ENCODE measurements around the gene NHLRC4. TPM values are rescaled to one million over a fixed set of nuclear protein-coding genes. Genes with fewer than 3 reads are reported as not detected.

The NHLRC4 gene
- total RNA-seq, 2 experiments from 2014 or later, result 0.45 to 0.55 TPM

GRCh38 chr16:519841-520687 lies 46.7 kb upstream of the NHLRC4 start:
- no peaks in the 10 kb centered on the region for H3K9me3 Mint-ChIP-seq
- no peaks in the 10 kb centered on the region for H3K4me1 Mint-ChIP-seq (ENCODE audit: low read depth)
- no peaks in the 10 kb centered on the region for H3K27me3 Mint-ChIP-seq
- peaks cover 1% of the 10 kb centered on the region for H3K4me1 ChIP-seq (ENCODE audit: insufficient read depth, low read length)
- no peak for DNase-seq
- no peak overlapping the region for H3K4me3 ChIP-seq (ENCODE audit: low read length)
- H3K9me3 ChIP-seq (ENCODE audit: control insufficient read depth in 1 of 2, insufficient read depth in 1 of 2, low read length in 2 of 2), result no peaks in the 10 kb centered on the region
- H3K27ac Mint-ChIP-seq, result no peak overlapping the region
- ChIA-PET POLR2A (no interaction called here), CTCF (no interaction called here)
- H3K4me3 Mint-ChIP-seq, result no peak overlapping the region
- peaks cover 4% of the 10 kb centered on the region for H3K36me3 ChIP-seq (ENCODE audit: insufficient read depth, low read length)
- no peaks in the 10 kb centered on the region for H3K36me3 Mint-ChIP-seq (ENCODE audit: low read depth)
- ATAC-seq (ENCODE audit: poor library complexity), result no peak
- intact Hi-C loops (cut with DNase I, micrococcal nuclease), result no loop called here
- H3K27ac ChIP-seq (ENCODE audit: low read depth in 1 of 2, low read length in 2 of 2), result no peak overlapping the region
- no peak for TF ChIP-seq CTCF (IDR thresholded peaks at IDR 0.05)
- H3K27me3 ChIP-seq (ENCODE audit: control insufficient read depth in 1 of 2, insufficient read depth in 2 of 2, low read length in 2 of 2), result no peaks in the 10 kb centered on the region

GRCh38 chr16:520847-521246 lies 46.0 kb upstream of the NHLRC4 start:
- Histone ChIP-seq H3K36me3 (ENCODE audit: insufficient read depth, low read length) (peaks cover 2% of the 10 kb centered on the region), H3K4me3 (ENCODE audit: low read length) (no peak overlapping the region), H3K27me3 (ENCODE audit: control insufficient read depth in 1 of 2, insufficient read depth in 2 of 2, low read length in 2 of 2) (no peaks in the 10 kb centered on the region), H3K4me1 (ENCODE audit: insufficient read depth, low read length) (peaks cover 9% of the 10 kb centered on the region), H3K27ac (ENCODE audit: low read depth in 1 of 2, low read length in 2 of 2) (no peak overlapping the region), H3K9me3 (ENCODE audit: control insufficient read depth in 1 of 2, insufficient read depth in 1 of 2, low read length in 2 of 2) (no peaks in the 10 kb centered on the region)
- Mint-ChIP-seq H3K27me3 (no peaks in the 10 kb centered on the region), H3K27ac (no peak overlapping the region), H3K4me1 (ENCODE audit: low read depth) (peaks cover 6% of the 10 kb centered on the region), H3K9me3 (no peaks in the 10 kb centered on the region), H3K36me3 (ENCODE audit: low read depth) (no peaks in the 10 kb centered on the region), H3K4me3 (no peak overlapping the region)
- no peak for DNase-seq
- intact Hi-C loops (cut with DNase I, micrococcal nuclease), result no loop called here
- ChIA-PET POLR2A (no interaction called here), CTCF (no interaction called here)
- no peak for TF ChIP-seq CTCF (IDR thresholded peaks at IDR 0.05)
- ATAC-seq (ENCODE audit: poor library complexity), result no peak

GRCh38 chr16:521381-522210 lies 45.2 kb upstream of the NHLRC4 start:
- Mint-ChIP-seq H3K27ac (no peak overlapping the region), H3K36me3 (ENCODE audit: low read depth) (no peaks in the 10 kb centered on the region), H3K4me1 (ENCODE audit: low read depth) (peaks cover 14% of the 10 kb centered on the region), H3K4me3 (no peak overlapping the region), H3K27me3 (no peaks in the 10 kb centered on the region), H3K9me3 (no peaks in the 10 kb centered on the region)
- Histone ChIP-seq H3K9me3 (ENCODE audit: control insufficient read depth in 1 of 2, insufficient read depth in 1 of 2, low read length in 2 of 2) (no peaks in the 10 kb centered on the region), H3K27ac (ENCODE audit: low read depth in 1 of 2, low read length in 2 of 2) (no peak overlapping the region), H3K36me3 (ENCODE audit: insufficient read depth, low read length) (no peaks in the 10 kb centered on the region), H3K4me1 (ENCODE audit: insufficient read depth, low read length) (peaks cover 17% of the 10 kb centered on the region), H3K27me3 (ENCODE audit: control insufficient read depth in 1 of 2, insufficient read depth in 2 of 2, low read length in 2 of 2) (no peaks in the 10 kb centered on the region), H3K4me3 (ENCODE audit: low read length) (no peak overlapping the region)
- CTCF ChIA-PET, result no interaction called here
- DNase-seq, result no peak
- ATAC-seq (ENCODE audit: poor library complexity), result no peak
- TF ChIP-seq CTCF (IDR thresholded peaks at IDR 0.05), result no peak
- intact Hi-C loops (cut with DNase I, micrococcal nuclease), result no loop called here
- POLR2A ChIA-PET, result no interaction called here
